ENCODE data around the gene ZNF223. TPM values are rescaled to one million over a fixed set of nuclear protein-coding genes. Genes with fewer than 3 reads are reported as not detected.
A peak's percentile ranks its signal among the peaks of the same experiment; 100 is the strongest.

Gene ZNF223
- total RNA-seq (ENCODE audit: low replicate concordance): 8.4 and 10.0 TPM in 2 replicates
- long read RNA-seq, transcript ZNF223-201 (5 exons, 2,418 nt): major isoform, 36 of 49 reads
- long read RNA-seq, partial matches to known transcripts: 3 of 49 reads
- long read RNA-seq, other reads (novel, unspliced or antisense): 10 of 49 reads

- peak within 1 kb of the TSS; percentile 95 for H3K27ac Mint-ChIP-seq
- H3K36me3 Mint-ChIP-seq: peaks cover 20% of the 10 kb centered on the region
- peak; percentile 90 for DNase-seq (ENCODE audit: extremely low spot score, unreplicated experiment)
- H3K4me1 Mint-ChIP-seq (ENCODE audit: unreplicated experiment): peaks cover 12% of the 10 kb centered on the region
- TF ChIP-seq CTCF (conservative IDR thresholded peaks at IDR 0.05): no peak
- H3K9me3 Mint-ChIP-seq: no peaks in the 10 kb centered on the region
- H3K27me3 Mint-ChIP-seq: peaks cover 20% of the 10 kb centered on the region
- peak within 1 kb of the TSS; percentile 99 for H3K4me3 Mint-ChIP-seq
Observed at GRCh38 chr19:44051650-44052402, at the start of gene ZNF223. TSS of gene ZNF223 (plus strand) at chr19:44052036. CDS start at chr19:44055177, 3,141 bp downstream.

- peaks cover 17% of the 10 kb centered on the region for H3K4me1 Mint-ChIP-seq (ENCODE audit: unreplicated experiment)
- TF ChIP-seq CTCF (conservative IDR thresholded peaks at IDR 0.05): no peak
- H3K27ac Mint-ChIP-seq: peak overlapping the region; percentile 87
- H3K36me3 Mint-ChIP-seq: peaks cover 27% of the 10 kb centered on the region
- peaks cover 10% of the 10 kb centered on the region for H3K9me3 Mint-ChIP-seq
- H3K4me3 Mint-ChIP-seq: peak overlapping the region; percentile 100
- no peak for DNase-seq (ENCODE audit: extremely low spot score, unreplicated experiment)
- peaks cover 3% of the 10 kb centered on the region for H3K27me3 Mint-ChIP-seq
Observed at GRCh38 chr19:44002212-44002565, 49.6 kb upstream of the ZNF223 start.

DNA sequence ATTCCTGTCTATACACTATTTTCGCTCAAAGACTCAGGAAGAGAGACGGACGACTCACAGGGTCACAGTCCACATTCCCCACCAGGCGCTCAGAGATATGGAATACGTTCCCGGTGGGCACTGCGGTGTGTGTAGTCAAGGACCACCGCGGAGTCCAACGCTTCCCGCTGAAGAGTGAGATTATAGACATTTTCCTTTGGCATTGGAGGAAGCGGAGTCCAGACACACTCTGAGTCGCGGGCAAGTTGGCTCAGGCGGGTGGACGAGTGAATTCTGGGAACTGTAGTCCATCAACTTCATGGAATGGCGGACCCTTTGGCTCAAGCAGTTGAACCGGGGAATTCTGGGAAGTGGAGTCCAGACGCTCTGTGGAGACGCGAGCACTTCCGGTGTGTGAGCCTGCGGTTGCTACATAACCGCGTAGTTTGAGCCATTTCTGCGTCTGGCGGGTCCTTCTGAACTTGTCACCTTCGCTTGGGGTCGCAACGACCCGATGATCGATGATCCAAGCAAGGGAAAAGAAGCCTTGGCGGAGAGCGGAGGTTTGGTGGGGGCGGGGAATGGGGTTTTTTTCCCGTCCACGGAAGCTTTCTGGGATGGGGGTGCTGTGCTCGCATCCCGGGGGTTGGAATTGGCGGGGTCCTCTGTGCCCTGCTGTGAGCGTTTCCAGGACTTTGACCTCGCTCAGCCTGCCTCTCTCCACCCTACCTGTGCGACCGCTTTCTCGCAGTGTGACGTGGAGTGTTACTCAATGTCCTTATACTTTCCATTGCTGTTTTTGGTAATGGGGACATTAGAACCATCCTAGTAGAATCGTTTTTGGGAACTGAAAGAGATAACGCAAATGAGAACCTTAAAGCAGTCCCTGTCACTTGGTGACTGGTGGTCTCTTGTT lies 49.0 kb upstream of the ZNF223 start, which contains the start of gene ZNF230:
ZNF230 (plus strand) TSS at position 392 of the 895 bp plus-strand sequence. CDS start 4,122 bp downstream, outside the sequence.
- peaks cover 10% of the 10 kb centered on the region for H3K9me3 Mint-ChIP-seq
- peaks cover 29% of the 10 kb centered on the region for H3K36me3 Mint-ChIP-seq
- peak within 1 kb of the TSS; percentile 100 for H3K4me3 Mint-ChIP-seq
- peaks cover 3% of the 10 kb centered on the region for H3K27me3 Mint-ChIP-seq
- TF ChIP-seq CTCF (conservative IDR thresholded peaks at IDR 0.05): no peak
- H3K4me1 Mint-ChIP-seq (ENCODE audit: unreplicated experiment): peaks cover 17% of the 10 kb centered on the region
- peak within 1 kb of the TSS; percentile 87 for H3K27ac Mint-ChIP-seq
- peak; percentile 85 for DNase-seq (ENCODE audit: extremely low spot score, unreplicated experiment)

GRCh38 chr19:44003461-44004009 lies 48.3 kb upstream of the ZNF223 start:
- H3K27me3 Mint-ChIP-seq: peaks cover 3% of the 10 kb centered on the region

More at GRCh38 chr19:44003461-44004009, 48.3 kb upstream of the ZNF223 start:
- peaks cover 10% of the 10 kb centered on the region for H3K9me3 Mint-ChIP-seq
- no peak for DNase-seq (ENCODE audit: extremely low spot score, unreplicated experiment)
- H3K27ac Mint-ChIP-seq: peak overlapping the region; percentile 87
- TF ChIP-seq CTCF (conservative IDR thresholded peaks at IDR 0.05): peak; percentile 22
- peaks cover 17% of the 10 kb centered on the region for H3K4me1 Mint-ChIP-seq (ENCODE audit: unreplicated experiment)
- peaks cover 32% of the 10 kb centered on the region for H3K36me3 Mint-ChIP-seq
- peak overlapping the region; percentile 100 for H3K4me3 Mint-ChIP-seq
